Heart right ventricle (tissue), 16 donors: Measurements from ENCODE around the gene MTUS2. TPM values are rescaled to one million over a fixed set of nuclear protein-coding genes. Genes with fewer than 3 reads are reported as not detected.

Source experiments
- ATAC-seq, 8 donors: fragments of 200-7000 bp; cut with Tn5 transposase; one replicate each; pipeline ENCODE4 v1.9.1; 2020; ENCODE audit warnings: mild to moderate bottlenecking in 8 of 8, moderate library complexity in 8 of 8, moderate number of reproducible peaks in 1 of 8
- DNase-seq, 2 donors: peaks; one replicate each; pipeline ENCODE4 v3.0.0-alpha.2; 2020
- H3K27ac ChIP-seq, 10 donors: fragments of 200-600 bp; sonication (generic) in 2 of 10; one replicate each; pipeline versions ENCODE4 v1.5.0 to v1.8.0; 2020 to 2022; ENCODE audit warnings: mild to moderate bottlenecking in 3 of 10
- H3K27me3 ChIP-seq, 7 donors: fragments of 200-600 bp; one replicate each; pipeline ENCODE4 v1.8.0; 2021 to 2022; ENCODE audit warnings: mild to moderate bottlenecking in 2 of 7
- H3K36me3 ChIP-seq, 9 donors: fragments of 200-600 bp; sonication (generic) in 1 of 9; one replicate each; pipeline versions ENCODE4 v1.5.0 to v1.8.0; 2020 to 2022; ENCODE audit warnings: mild to moderate bottlenecking in 2 of 9
- H3K4me1 ChIP-seq, 9 donors: fragments of 200-600 bp; sonication (generic) in 1 of 9; one replicate each; pipeline versions ENCODE4 v1.5.0 to v1.8.0; 2020 to 2022; ENCODE audit warnings: mild to moderate bottlenecking in 4 of 9
- H3K4me3 ChIP-seq, 10 donors: fragments of 200-600 bp; sonication (generic) in 2 of 10; one replicate each; pipeline versions ENCODE4 v1.5.0 to v1.8.0; 2020 to 2022; ENCODE audit warnings: mild to moderate bottlenecking in 7 of 10, moderate library complexity in 2 of 10
- H3K9me3 ChIP-seq, 11 donors: fragments of 200-600 bp in 10 of 11; sonication (generic) in 2 of 11; one replicate each; pipeline versions ENCODE4 v1.5.0 to v1.8.0; 2013 to 2022; ENCODE audit warnings: mild to moderate bottlenecking in 2 of 11, control low read depth in 1 of 11, moderate library complexity in 1 of 11
- WGBS, 2 donors: extraction: QIAGEN DNeasy Blood & Tissue Kit; methylation state at CpG; one replicate each; pipeline ENCODE4 v1.1.7; 2013; ENCODE audit warnings: inconsistent platforms in 1 of 2; 5-methylcytosine and 5-hydroxymethylcytosine counted together
- intact Hi-C, 10 donors: fragments of 100-400 bp; cut with DNase I; formaldehyde crosslinking; loops; one replicate each; pipeline versions ENCODE4 v1.11.1 to v1.14.2; 2022
- polyA plus RNA-seq, 2 donors: library from polyadenylated mRNA; stranded (reverse); fragments of 200-250 nt; gene quantifications; one replicate each; pipeline ENCODE4 v1.2.3, GENCODE V29; 2013
- total RNA-seq, 10 donors: library from RNA; stranded (reverse); fragmentation: NEBNext Ultra II Directional in 3 of 10; extraction: Animal tissue kit (Norgen Biotek cat#: 25700) in 3 of 10; gene quantifications; one replicate each; pipeline versions ENCODE4 v1.2.1 to v1.2.4, GENCODE V29; 2021 to 2023
- TF ChIP-seq, protein P1 (sequence below), 9 donors: fragments of 200-600 bp; sonication (generic) in 2 of 9; IDR thresholded peaks; one replicate each; pipeline versions ENCODE4 v1.5.0 to v1.8.0; 2021 to 2022; ENCODE audit warnings: antibody characterized with exemption in 9 of 9, mild to moderate bottlenecking in 5 of 9, moderate library complexity in 1 of 9
- donor health status: Arrhythmogenic right ventricular cardiomyopathy.
- donor health status: ischemic (EF 13 %, LVEDD 7.1; RV severe dilation, severe dysfunction).
- donor health status: healthy with polysubstance abuse.
- donor health status: DM: no; HTN: yes; CAD: no.
- donor health status: DM: no; HTN: no; CAD: no.
- donor health status: ischemic (EF 25% LVEDD 6.9; RV normal size, moderate dysfunction).
- donor health status: ischemic (EF 25% LVEDD 5.7; RV mildly dilated, moderate dysfunction).
- donor health status: healthy.
- donor health status: DM: yes; HTN: yes; CAD: no.
- donor health status: Ischemic cardiomyopathy.
- donor health status: ischemic (EF 35%, LVEDD 5.7; RV mildly dilated, moderate dysfunction).
- donor health status: nonischemic (EF 11% LVEDD 7.7; RV severe dilation, severe dysfunction).
- donor health status: DM: yes; HTN: yes; CAD: no.
- donor health status: PGD.
- donor health status: ischemic (EF 29% LVEDD 5.4; RV normal size, mild dysfunction).
- donor health status: nonischemic (EF 23%, LVEDD 6.1; RV moderate dilation, normal function).

The MTUS2 gene
- total and polyA plus RNA-seq, 12 donors = 18.7 to 159 (median 65.6) TPM

DNA sequence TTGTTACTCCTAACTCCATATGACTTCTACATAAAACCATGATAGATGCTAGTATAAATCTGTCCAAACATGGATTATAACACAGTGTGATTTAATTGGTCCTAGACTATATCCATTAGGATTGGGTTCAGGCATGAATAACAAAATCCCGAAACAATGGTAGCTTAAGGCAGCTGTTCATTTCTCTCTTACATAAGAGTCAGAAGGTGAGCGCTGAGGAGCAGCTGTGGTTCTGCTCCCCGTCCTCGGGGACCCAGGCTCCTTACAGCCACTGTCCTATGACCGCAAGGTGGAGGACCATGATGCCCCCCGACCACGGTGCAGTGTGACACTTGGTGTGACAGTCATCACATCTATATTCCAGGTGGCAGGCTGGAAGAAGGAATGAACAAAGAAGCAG is 629.6 kb downstream of the MTUS2 start:
- intact Hi-C loops = no loop called here
- no peak overlapping the region for H3K27ac ChIP-seq
- 87 to 89% methylated on average over 7 of the region's 7 CpGs for WGBS, 2 donors
- peaks cover 0 to 26% (median 9%) of the 10 kb centered on the region in 9 donors for H3K4me1 ChIP-seq
- H3K36me3 ChIP-seq = no peaks in the 10 kb centered on the region
- ATAC-seq = no peak
- no peaks in the 10 kb centered on the region for H3K9me3 ChIP-seq
- TF ChIP-seq, protein P1, sequence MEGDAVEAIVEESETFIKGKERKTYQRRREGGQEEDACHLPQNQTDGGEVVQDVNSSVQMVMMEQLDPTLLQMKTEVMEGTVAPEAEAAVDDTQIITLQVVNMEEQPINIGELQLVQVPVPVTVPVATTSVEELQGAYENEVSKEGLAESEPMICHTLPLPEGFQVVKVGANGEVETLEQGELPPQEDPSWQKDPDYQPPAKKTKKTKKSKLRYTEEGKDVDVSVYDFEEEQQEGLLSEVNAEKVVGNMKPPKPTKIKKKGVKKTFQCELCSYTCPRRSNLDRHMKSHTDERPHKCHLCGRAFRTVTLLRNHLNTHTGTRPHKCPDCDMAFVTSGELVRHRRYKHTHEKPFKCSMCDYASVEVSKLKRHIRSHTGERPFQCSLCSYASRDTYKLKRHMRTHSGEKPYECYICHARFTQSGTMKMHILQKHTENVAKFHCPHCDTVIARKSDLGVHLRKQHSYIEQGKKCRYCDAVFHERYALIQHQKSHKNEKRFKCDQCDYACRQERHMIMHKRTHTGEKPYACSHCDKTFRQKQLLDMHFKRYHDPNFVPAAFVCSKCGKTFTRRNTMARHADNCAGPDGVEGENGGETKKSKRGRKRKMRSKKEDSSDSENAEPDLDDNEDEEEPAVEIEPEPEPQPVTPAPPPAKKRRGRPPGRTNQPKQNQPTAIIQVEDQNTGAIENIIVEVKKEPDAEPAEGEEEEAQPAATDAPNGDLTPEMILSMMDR (IDR thresholded peaks at IDR 0.05) = no peak
- H3K4me3 ChIP-seq = no peak overlapping the region
- DNase-seq = no peak
- H3K27me3 ChIP-seq = no peaks in the 10 kb centered on the region

- no peak for DNase-seq
- Histone ChIP-seq H3K4me1 (peaks cover 0 to 43% (median 18%) of the 10 kb centered on the region in 9 donors), H3K27ac (no peak overlapping the region), H3K4me3 (no peak overlapping the region), H3K9me3 (no peaks in the 10 kb centered on the region), H3K36me3 (no peaks in the 10 kb centered on the region), H3K27me3 (no peaks in the 10 kb centered on the region)
- intact Hi-C loops = no loop called here
- ATAC-seq = no peak
- WGBS, 2 donors = 92 to 96% methylated on average over 2 of the region's 2 CpGs
- TF ChIP-seq, protein P1 (IDR thresholded peaks at IDR 0.05) = no peak
Observed at GRCh38 chr13:29451976-29452375, 631.8 kb downstream of the MTUS2 start.

DNA sequence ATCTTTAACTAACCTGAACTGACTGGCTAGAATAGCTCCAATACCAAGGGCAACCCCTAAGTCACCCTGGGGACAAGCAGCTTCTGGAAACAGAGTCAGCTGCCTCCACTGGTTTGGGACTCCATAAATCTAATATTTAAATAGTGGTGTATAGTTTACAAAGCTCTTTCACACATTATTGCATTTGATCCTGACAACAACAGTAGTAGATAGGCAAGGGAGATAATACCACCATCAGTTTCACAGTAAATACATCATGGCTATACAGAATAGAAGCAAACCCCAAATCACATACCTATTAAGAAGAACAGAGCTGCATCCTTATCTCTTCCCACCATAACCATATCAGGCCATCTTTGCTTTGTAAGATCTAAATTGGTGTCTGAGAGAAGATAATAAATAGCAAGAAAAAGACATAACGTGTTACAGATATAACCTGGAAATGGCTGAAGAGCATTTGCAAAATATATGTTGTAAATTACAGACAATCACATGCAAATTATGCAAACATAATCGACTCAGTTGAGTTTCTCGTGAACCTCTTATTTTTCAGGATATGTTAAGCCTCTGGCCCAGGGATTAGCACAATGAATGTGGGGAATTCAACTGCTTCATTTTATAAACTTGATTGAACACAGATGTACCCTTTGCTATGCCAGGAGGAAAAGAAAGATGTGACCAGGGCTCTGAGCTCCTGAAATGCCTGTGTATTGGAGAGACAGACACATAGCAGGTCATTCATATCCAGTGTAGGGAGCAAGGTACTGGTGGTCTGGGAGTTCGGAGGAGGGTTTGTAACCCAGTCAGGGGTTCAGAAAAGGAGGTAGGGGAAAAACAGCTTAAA is 632.9 kb downstream of the MTUS2 start:
- ATAC-seq (peak in 1 of 8 donors; percentile 27), DNase-seq (no peak)
- Histone ChIP-seq H3K4me3 (no peak overlapping the region), H3K9me3 (no peaks in the 10 kb centered on the region), H3K27me3 (no peaks in the 10 kb centered on the region), H3K4me1 (peaks cover 0 to 47% (median 18%) of the 10 kb centered on the region in 9 donors), H3K27ac (peak overlapping the region in 4 of 10 donors; percentile 11 to 55 (median 32)), H3K36me3 (no peaks in the 10 kb centered on the region)
- TF ChIP-seq, protein P1 (IDR thresholded peaks at IDR 0.05) = no peak
- WGBS, 2 donors = 38 to 59% methylated on average over 4 of the region's 4 CpGs
- intact Hi-C loops = no loop called here

DNA sequence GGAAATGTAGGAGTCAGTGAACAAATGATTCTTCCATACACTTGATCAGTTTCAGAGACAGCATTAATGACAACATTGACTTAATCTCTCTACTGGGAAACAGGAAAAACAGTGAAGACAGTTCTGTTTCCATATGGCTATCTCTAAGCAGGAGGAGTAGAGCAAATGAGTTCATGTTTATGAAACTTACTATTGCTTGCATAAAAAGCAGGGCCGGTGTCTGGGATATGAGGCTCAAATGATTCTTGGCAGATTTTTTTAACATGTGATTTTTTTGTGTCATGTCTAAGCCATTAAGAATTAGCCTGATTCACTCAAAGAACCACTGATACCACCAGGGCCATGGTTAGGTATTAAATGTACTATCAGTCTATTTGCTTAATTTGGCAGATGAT is 633.5 kb downstream of the MTUS2 start:
- Histone ChIP-seq H3K27ac (peak overlapping the region in 4 of 10 donors; percentile 11 to 55 (median 32)), H3K4me1 (peaks cover 0 to 44% (median 18%) of the 10 kb centered on the region in 9 donors), H3K4me3 (no peak overlapping the region), H3K9me3 (no peaks in the 10 kb centered on the region), H3K36me3 (no peaks in the 10 kb centered on the region), H3K27me3 (no peaks in the 10 kb centered on the region)
- TF ChIP-seq, protein P1 (IDR thresholded peaks at IDR 0.05) = no peak
- WGBS, 2 donors = 31 to 32% methylated on average over 1 of the region's 1 CpG
- intact Hi-C loops = no loop called here
- DNase-seq (no peak), ATAC-seq (peak in 1 of 8 donors; percentile 18)
